DND-41 (cell line): Measurements from ENCODE around the gene RIT2.

ENCODE experiments used
- CTCF ChIP-seq: IDR thresholded peaks from 2 replicates; pipeline ENCODE4 v1.5.1; 2012; ENCODE audit warnings: borderline replicate concordance, low read length, moderate library complexity, mild to moderate bottlenecking; ENCODE audit not compliant: poor library complexity, severe bottlenecking; ENCODE audit errors: extremely low read depth
- EZH2 ChIP-seq: IDR thresholded peaks from 3 replicates; pipeline ENCODE4 v1.6.1; 2012; ENCODE audit warnings: borderline replicate concordance, low read depth, mild to moderate bottlenecking, moderate library complexity, low read length, inconsistent platforms; ENCODE audit not compliant: severe bottlenecking

- TF ChIP-seq EZH2 (no peak), CTCF (no peak)
Observed at GRCh38 chr18:42921226-42921737, 194.2 kb downstream of the RIT2 start.
